Skeletal muscle satellite cell (primary cell): Measurements from ENCODE around the gene RBPMS2.

Source experiments
- H3K27me3 ChIP-seq: 2 replicates; pipeline ENCODE4 v1.7.0; 2013; ENCODE audit warnings: low read length; ENCODE audit not compliant: control insufficient read depth, insufficient read depth
- H3K36me3 ChIP-seq: 2 replicates; pipeline ENCODE4 v1.7.0; 2013; ENCODE audit warnings: mild to moderate bottlenecking, control low read depth, low read length; ENCODE audit not compliant: insufficient read depth
- H3K4me1 ChIP-seq: 2 replicates; pipeline ENCODE4 v1.7.0; 2013; ENCODE audit warnings: low read length; ENCODE audit not compliant: control insufficient read depth, insufficient read depth
- H3K4me2 ChIP-seq: 2 replicates; pipeline ENCODE4 v1.7.0; 2013; ENCODE audit warnings: mild to moderate bottlenecking, low read length
- H3K4me3 ChIP-seq: 2 replicates; pipeline ENCODE4 v1.7.0; 2013; ENCODE audit warnings: low read length
- H3K9ac ChIP-seq: 2 replicates; pipeline ENCODE4 v1.7.0; 2013; ENCODE audit warnings: mild to moderate bottlenecking, low read depth, low read length, moderate library complexity
- H3K9me3 ChIP-seq: replicated peaks from 2 replicates; pipeline ENCODE4 v1.7.0; 2013; ENCODE audit warnings: mild to moderate bottlenecking, control low read depth, low read length

RBPMS2 gene

GRCh38 chr15:64767203-64767602 is 8.2 kb downstream of the RBPMS2 start:
- peaks cover 11% of the 10 kb centered on the region for H3K27me3 ChIP-seq
- H3K9me3 ChIP-seq, result no peaks in the 10 kb centered on the region
- H3K9ac ChIP-seq, result no peak overlapping the region

GRCh38 chr15:64766058-64766457 is 9.3 kb downstream of the RBPMS2 start:
- Histone ChIP-seq H3K4me2 (no peak overlapping the region), H3K27me3 (peaks cover 11% of the 10 kb centered on the region), H3K9me3 (no peaks in the 10 kb centered on the region), H3K4me3 (no peak overlapping the region), H3K4me1 (no peaks in the 10 kb centered on the region), H3K36me3 (no peaks in the 10 kb centered on the region), H3K9ac (no peak overlapping the region)

More at GRCh38 chr15:64767203-64767602, 8.2 kb downstream of the RBPMS2 start:
- no peak overlapping the region for H3K4me2 ChIP-seq
- H3K36me3 ChIP-seq, result no peaks in the 10 kb centered on the region
- no peak overlapping the region for H3K4me3 ChIP-seq
- no peaks in the 10 kb centered on the region for H3K4me1 ChIP-seq

- H3K27me3 ChIP-seq, result peaks cover 11% of the 10 kb centered on the region
- no peak overlapping the region for H3K4me3 ChIP-seq
Measured at GRCh38 chr15:64763874-64764273, 11.5 kb downstream of the RBPMS2 start.

GRCh38 chr15:64763462-64763861 is 11.9 kb downstream of the RBPMS2 start:
- H3K4me1 ChIP-seq, result no peaks in the 10 kb centered on the region
- no peaks in the 10 kb centered on the region for H3K36me3 ChIP-seq
- no peak overlapping the region for H3K9ac ChIP-seq
- H3K27me3 ChIP-seq, result peaks cover 11% of the 10 kb centered on the region
- H3K4me2 ChIP-seq, result no peak overlapping the region
- no peak overlapping the region for H3K4me3 ChIP-seq
- no peaks in the 10 kb centered on the region for H3K9me3 ChIP-seq

More at GRCh38 chr15:64763874-64764273, 11.5 kb downstream of the RBPMS2 start:
- H3K9me3 ChIP-seq, result no peaks in the 10 kb centered on the region
- no peak overlapping the region for H3K4me2 ChIP-seq
- no peaks in the 10 kb centered on the region for H3K36me3 ChIP-seq
- no peak overlapping the region for H3K9ac ChIP-seq
- no peaks in the 10 kb centered on the region for H3K4me1 ChIP-seq

- Histone ChIP-seq H3K4me2 (no peak overlapping the region), H3K36me3 (no peaks in the 10 kb centered on the region), H3K4me3 (no peak overlapping the region)
Measured at GRCh38 chr15:64763021-64763420, 12.4 kb downstream of the RBPMS2 start.

GRCh38 chr15:64762546-64762945 is 12.8 kb downstream of the RBPMS2 start:
- Histone ChIP-seq H3K36me3 (no peaks in the 10 kb centered on the region), H3K9me3 (no peaks in the 10 kb centered on the region), H3K9ac (no peak overlapping the region), H3K27me3 (peaks cover 17% of the 10 kb centered on the region), H3K4me1 (no peaks in the 10 kb centered on the region), H3K4me2 (no peak overlapping the region), H3K4me3 (no peak overlapping the region)

More at GRCh38 chr15:64763021-64763420, 12.4 kb downstream of the RBPMS2 start:
- H3K9ac ChIP-seq, result no peak overlapping the region
- H3K27me3 ChIP-seq, result peaks cover 16% of the 10 kb centered on the region
- H3K9me3 ChIP-seq, result no peaks in the 10 kb centered on the region
- no peaks in the 10 kb centered on the region for H3K4me1 ChIP-seq

- H3K4me2 ChIP-seq, result no peak overlapping the region
- H3K36me3 ChIP-seq, result no peaks in the 10 kb centered on the region
- H3K9me3 ChIP-seq, result no peaks in the 10 kb centered on the region
- H3K4me1 ChIP-seq, result no peaks in the 10 kb centered on the region
- peaks cover 13% of the 10 kb centered on the region for H3K27me3 ChIP-seq
- no peak overlapping the region for H3K4me3 ChIP-seq
- no peak overlapping the region for H3K9ac ChIP-seq
Measured at GRCh38 chr15:64761156-64761555, 14.2 kb downstream of the RBPMS2 start.

- Histone ChIP-seq H3K9ac (no peak overlapping the region), H3K4me1 (no peaks in the 10 kb centered on the region), H3K4me3 (no peak overlapping the region), H3K27me3 (peaks cover 16% of the 10 kb centered on the region), H3K4me2 (no peak overlapping the region), H3K9me3 (no peaks in the 10 kb centered on the region), H3K36me3 (no peaks in the 10 kb centered on the region)
Measured at GRCh38 chr15:64760056-64760455, 15.3 kb downstream of the RBPMS2 start.

GRCh38 chr15:64755427-64755940 is 19.9 kb downstream of the RBPMS2 start:
- Histone ChIP-seq H3K4me1 (no peaks in the 10 kb centered on the region), H3K36me3 (no peaks in the 10 kb centered on the region), H3K4me2 (no peak overlapping the region), H3K4me3 (no peak overlapping the region), H3K9ac (no peak overlapping the region), H3K27me3 (peaks cover 14% of the 10 kb centered on the region), H3K9me3 (no peaks in the 10 kb centered on the region)

GRCh38 chr15:64754663-64755426 is 20.5 kb downstream of the RBPMS2 start:
- H3K4me1 ChIP-seq, result no peaks in the 10 kb centered on the region
- peaks cover 14% of the 10 kb centered on the region for H3K27me3 ChIP-seq
- no peak overlapping the region for H3K9ac ChIP-seq
- H3K9me3 ChIP-seq, result no peaks in the 10 kb centered on the region
- H3K4me3 ChIP-seq, result no peak overlapping the region
- no peaks in the 10 kb centered on the region for H3K36me3 ChIP-seq
- H3K4me2 ChIP-seq, result no peak overlapping the region

- Histone ChIP-seq H3K27me3 (peaks cover 14% of the 10 kb centered on the region), H3K9ac (no peak overlapping the region), H3K9me3 (no peaks in the 10 kb centered on the region), H3K4me2 (no peak overlapping the region), H3K4me3 (no peak overlapping the region), H3K4me1 (peaks cover 10% of the 10 kb centered on the region), H3K36me3 (no peaks in the 10 kb centered on the region)
Measured at GRCh38 chr15:64753480-64754185, 21.8 kb downstream of the RBPMS2 start.
